Body of pancreas (tissue), 4 donors: ENCODE results near the gene PAX8.

Experiments used
- CTCF ChIP-seq, 7 experiments: fragments of 450-650 bp in 4 of 7; fragments of 200-600 bp in 3 of 7; sonication (generic) in 3 of 7; IDR thresholded peaks; one replicate each; pipeline ENCODE4 v1.5.1; 2016 to 2019; ENCODE audit warnings: antibody characterized with exemption in 7 of 7
- POLR2A ChIP-seq, 3 donors: fragments of 450-650 bp; IDR thresholded peaks; one replicate each; pipeline ENCODE4 v1.6.1; 2016; ENCODE audit warnings: antibody characterized with exemption in 3 of 3, mild to moderate bottlenecking in 2 of 3

DNA sequence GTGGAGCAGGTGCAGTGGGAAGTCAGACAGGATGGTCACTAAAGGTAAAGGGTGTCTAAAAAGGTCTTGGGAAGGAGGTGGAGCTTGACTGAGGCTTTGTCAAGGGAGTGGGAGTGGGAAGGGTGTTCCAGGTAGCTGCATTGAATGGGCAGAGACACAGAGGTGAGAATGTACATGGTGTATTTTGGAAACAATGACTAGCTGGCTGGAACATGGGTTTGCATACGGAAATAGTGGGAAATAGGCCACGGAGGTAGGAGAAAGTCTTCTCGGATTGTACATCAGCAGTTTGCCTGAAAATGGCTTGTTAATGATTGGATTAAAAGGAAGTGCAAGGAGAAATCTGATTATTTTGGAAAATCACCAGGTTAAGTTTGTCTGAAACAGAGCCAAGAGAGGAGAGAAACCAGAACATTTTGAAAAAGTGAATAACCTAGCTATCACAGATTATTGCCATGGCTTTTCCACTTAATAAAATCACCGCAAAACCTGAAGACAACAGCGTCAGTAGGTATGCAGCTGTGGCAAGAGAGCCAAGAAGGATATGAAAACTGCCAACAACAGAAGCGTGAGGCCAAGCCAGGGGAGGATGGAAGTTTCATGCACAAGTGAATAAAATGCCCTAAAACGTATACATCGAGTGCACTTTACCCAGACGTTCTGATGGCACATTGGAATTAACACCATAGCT is 13.9 kb downstream of the PAX8 start:
- TF ChIP-seq CTCF (IDR thresholded peaks at IDR 0.05) = no peak
- TF ChIP-seq POLR2A (IDR thresholded peaks at IDR 0.05) = no peak
